Activated T-cell treated with anti-CD3 and anti-CD28 coated beads, Interleukin-2, amount 50 U/mL, for 24 hours (primary cell): ENCODE results near the gene OSBPL6.
"Not testable (repeated sequence)": the region's sequence is repeated elsewhere in the genome, so short reads cannot be mapped to it uniquely, and the experiment has no call there.

ENCODE experiments used
- DNase-seq: peaks from one replicate; pipeline ENCODE4 v3.0.0-alpha.2; 2020
- H3K27ac Mint-ChIP-seq: 2 replicates; pipeline ENCODE4 v1.8.0; 2020; ENCODE audit warnings: mild to moderate bottlenecking, mixed read lengths
- H3K27me3 Mint-ChIP-seq: 2 replicates; pipeline ENCODE4 v1.8.0; 2020; ENCODE audit warnings: mixed read lengths
- H3K36me3 Mint-ChIP-seq: 2 replicates; pipeline ENCODE4 v1.8.0; 2020; ENCODE audit warnings: low read depth, mixed read lengths
- H3K4me1 Mint-ChIP-seq: 2 replicates; pipeline ENCODE4 v1.8.0; 2020; ENCODE audit warnings: low read depth, mixed read lengths
- H3K4me3 Mint-ChIP-seq: 2 replicates; pipeline ENCODE4 v1.8.0; 2020; ENCODE audit warnings: mild to moderate bottlenecking, moderate library complexity, mixed read lengths
- H3K9me3 Mint-ChIP-seq: 2 replicates; pipeline ENCODE4 v1.8.0; 2020; ENCODE audit warnings: mixed read lengths

Gene OSBPL6

DNA sequence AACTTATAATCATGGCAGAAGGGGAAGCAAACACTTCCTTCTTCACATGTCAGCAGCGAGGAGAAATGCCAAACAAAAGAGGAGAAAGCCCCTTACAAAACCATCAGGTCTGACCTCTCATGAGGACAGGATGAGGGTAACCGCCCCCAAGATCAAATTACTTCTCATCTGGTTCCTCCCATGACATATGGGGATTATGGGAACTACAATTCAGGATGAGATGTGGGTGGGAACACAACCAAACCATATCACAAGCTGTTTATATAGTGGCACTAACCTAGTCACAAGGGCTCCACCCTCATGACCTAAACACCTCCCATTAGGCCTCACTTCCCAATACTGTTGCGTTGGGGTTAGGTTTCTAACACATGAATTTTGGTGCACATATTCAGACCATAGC is 110.0 kb downstream of the OSBPL6 start:
- DNase-seq, result no peak
- no peaks in the 10 kb centered on the region for H3K4me1 Mint-ChIP-seq
- no peak overlapping the region for H3K4me3 Mint-ChIP-seq
- no peaks in the 10 kb centered on the region for H3K9me3 Mint-ChIP-seq
- no peak overlapping the region for H3K27ac Mint-ChIP-seq
- no peaks in the 10 kb centered on the region for H3K36me3 Mint-ChIP-seq
- peaks cover 20% of the 10 kb centered on the region for H3K27me3 Mint-ChIP-seq

- Mint-ChIP-seq H3K36me3 (no peaks in the 10 kb centered on the region), H3K9me3 (no peaks in the 10 kb centered on the region), H3K4me3 (no peak overlapping the region), H3K27ac (no peak overlapping the region), H3K4me1 (no peaks in the 10 kb centered on the region), H3K27me3 (peaks cover 15% of the 10 kb centered on the region)
- DNase-seq, result no peak
These were observed 112.2 kb downstream of the OSBPL6 start for GRCh38 chr2:178306352-178307073.

- Mint-ChIP-seq H3K36me3 (no peaks in the 10 kb centered on the region), H3K9me3 (no peaks in the 10 kb centered on the region), H3K27ac (no peak overlapping the region), H3K27me3 (peaks cover 15% of the 10 kb centered on the region), H3K4me1 (no peaks in the 10 kb centered on the region), H3K4me3 (no peak overlapping the region)
- no peak for DNase-seq
These were observed 113.3 kb downstream of the OSBPL6 start for GRCh38 chr2:178307650-178308049.

DNA sequence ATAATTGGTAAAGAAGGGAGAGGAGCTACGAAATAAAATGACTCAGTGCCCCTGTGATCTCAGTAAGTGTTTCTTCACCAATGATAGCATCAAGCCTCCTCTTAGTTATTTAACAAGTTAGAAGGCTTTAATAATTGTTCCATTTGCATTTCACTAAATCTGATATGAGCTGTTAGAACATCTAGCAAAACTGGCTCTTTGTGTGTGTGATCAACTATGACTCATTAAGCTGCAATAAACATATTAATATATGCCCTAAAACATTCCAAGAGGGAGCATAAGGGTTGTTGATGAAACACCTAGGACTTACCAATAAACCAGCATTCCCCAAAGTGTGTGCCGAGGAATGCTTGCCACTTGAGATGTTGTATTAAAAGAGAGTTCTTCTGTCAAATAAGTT is 115.2 kb downstream of the OSBPL6 start:
- no peak for DNase-seq
- H3K9me3 Mint-ChIP-seq, result no peaks in the 10 kb centered on the region
- H3K4me1 Mint-ChIP-seq, result no peaks in the 10 kb centered on the region
- no peak overlapping the region for H3K4me3 Mint-ChIP-seq
- no peaks in the 10 kb centered on the region for H3K36me3 Mint-ChIP-seq
- peaks cover 15% of the 10 kb centered on the region for H3K27me3 Mint-ChIP-seq
- no peak overlapping the region for H3K27ac Mint-ChIP-seq

GRCh38 chr2:178315078-178315477 is 120.8 kb downstream of the OSBPL6 start:
- H3K9me3 Mint-ChIP-seq, result no peaks in the 10 kb centered on the region
- DNase-seq, result no peak
- no peak overlapping the region for H3K4me3 Mint-ChIP-seq
- H3K27me3 Mint-ChIP-seq, result peaks cover 16% of the 10 kb centered on the region
- H3K27ac Mint-ChIP-seq, result no peak overlapping the region
- H3K4me1 Mint-ChIP-seq, result no peaks in the 10 kb centered on the region
- no peaks in the 10 kb centered on the region for H3K36me3 Mint-ChIP-seq

DNA sequence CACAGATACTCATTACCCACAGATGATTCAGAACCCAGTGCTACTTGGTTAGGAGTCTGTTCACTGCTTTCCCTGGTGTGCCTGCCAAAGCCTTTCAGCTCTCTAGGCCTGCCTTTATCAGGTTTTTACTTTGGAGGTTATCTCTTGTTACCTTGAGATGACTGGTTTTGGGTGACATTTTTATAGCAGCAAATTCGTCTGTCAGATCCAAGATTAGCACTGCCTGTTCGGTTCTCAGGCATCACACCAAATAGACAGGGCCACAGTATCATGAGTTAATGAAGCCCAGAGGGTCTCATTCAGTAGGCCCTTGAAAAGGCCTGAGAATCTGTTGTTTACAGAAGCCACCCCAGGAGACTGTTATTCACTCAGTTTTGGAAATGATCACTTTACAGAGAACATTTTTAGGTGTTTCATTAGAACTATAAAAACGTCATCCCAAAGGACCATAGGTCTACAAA is 121.2 kb downstream of the OSBPL6 start:
- H3K4me1 Mint-ChIP-seq, result no peaks in the 10 kb centered on the region
- DNase-seq, result no peak
- no peak overlapping the region for H3K27ac Mint-ChIP-seq
- H3K4me3 Mint-ChIP-seq, result no peak overlapping the region
- peaks cover 16% of the 10 kb centered on the region for H3K27me3 Mint-ChIP-seq
- no peaks in the 10 kb centered on the region for H3K9me3 Mint-ChIP-seq
- H3K36me3 Mint-ChIP-seq, result no peaks in the 10 kb centered on the region

DNA sequence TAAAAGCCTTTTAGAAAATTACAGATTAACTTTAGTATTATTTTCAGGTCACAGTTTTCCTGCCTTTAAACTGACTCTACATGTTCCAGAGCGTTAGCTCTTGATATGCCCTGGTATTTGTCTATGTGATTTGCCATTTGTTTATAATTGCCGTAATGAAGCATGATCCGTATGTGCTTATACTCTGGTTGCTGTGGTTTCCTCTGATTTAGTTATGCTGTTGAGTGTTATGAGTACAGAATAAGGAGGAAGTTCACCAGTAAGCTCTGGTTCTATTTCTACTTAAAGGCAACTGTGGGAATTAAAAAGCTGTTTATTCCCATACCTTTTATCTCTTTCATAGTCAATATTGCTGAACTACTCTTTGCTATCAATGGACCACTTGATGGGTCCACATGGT is 123.5 kb downstream of the OSBPL6 start:
- no peak overlapping the region for H3K4me3 Mint-ChIP-seq
- H3K27ac Mint-ChIP-seq, result no peak overlapping the region
- H3K27me3 Mint-ChIP-seq, result peaks cover 11% of the 10 kb centered on the region
- DNase-seq, result no peak
- H3K36me3 Mint-ChIP-seq, result no peaks in the 10 kb centered on the region
- H3K4me1 Mint-ChIP-seq, result no peaks in the 10 kb centered on the region
- H3K9me3 Mint-ChIP-seq, result no peaks in the 10 kb centered on the region

GRCh38 chr2:178320011-178320585 is 125.8 kb downstream of the OSBPL6 start:
- Mint-ChIP-seq H3K36me3 (no peaks in the 10 kb centered on the region), H3K27ac (no peak overlapping the region), H3K27me3 (peaks cover 25% of the 10 kb centered on the region), H3K4me1 (no peaks in the 10 kb centered on the region), H3K4me3 (no peak overlapping the region), H3K9me3 (no peaks in the 10 kb centered on the region)
- no peak for DNase-seq

- DNase-seq, result no peak
- Mint-ChIP-seq H3K9me3 (no peaks in the 10 kb centered on the region), H3K27ac (no peak overlapping the region), H3K27me3 (peaks cover 31% of the 10 kb centered on the region), H3K36me3 (no peaks in the 10 kb centered on the region), H3K4me3 (no peak overlapping the region), H3K4me1 (no peaks in the 10 kb centered on the region)
These were observed 127.8 kb downstream of the OSBPL6 start for GRCh38 chr2:178322068-178322467.

- H3K27me3 Mint-ChIP-seq, result peaks cover 31% of the 10 kb centered on the region
- not testable (repeated sequence) for H3K36me3 Mint-ChIP-seq, DNase-seq, H3K9me3 Mint-ChIP-seq, H3K4me1 Mint-ChIP-seq, H3K4me3 Mint-ChIP-seq, H3K27ac Mint-ChIP-seq
These were observed 129.0 kb downstream of the OSBPL6 start for GRCh38 chr2:178323331-178323730.

GRCh38 chr2:178324077-178324476 is 129.8 kb downstream of the OSBPL6 start:
- Mint-ChIP-seq H3K4me1 (no peaks in the 10 kb centered on the region), H3K9me3 (no peaks in the 10 kb centered on the region)

DNA sequence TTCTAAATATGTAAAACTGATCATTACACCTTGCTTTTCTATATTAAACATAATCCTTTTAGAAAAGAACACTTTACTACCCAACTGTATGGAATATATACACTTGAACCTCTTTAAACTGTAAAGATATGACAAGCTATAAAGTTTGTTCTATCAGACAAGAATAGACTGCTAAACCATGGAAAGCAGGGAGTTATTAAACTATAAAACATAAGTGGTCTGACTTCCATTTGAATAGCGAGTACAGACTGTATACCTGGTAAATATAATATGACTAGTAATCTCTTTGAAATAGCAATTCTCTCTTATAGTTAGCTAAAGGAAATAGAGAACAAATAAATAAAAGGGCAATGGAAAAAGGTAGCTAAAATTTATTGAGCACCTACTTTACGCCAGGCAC is 131.0 kb downstream of the OSBPL6 start:
- DNase-seq, result no peak
- Mint-ChIP-seq H3K9me3 (no peaks in the 10 kb centered on the region), H3K4me3 (no peak overlapping the region), H3K27ac (no peak overlapping the region), H3K4me1 (no peaks in the 10 kb centered on the region), H3K27me3 (peaks cover 27% of the 10 kb centered on the region), H3K36me3 (no peaks in the 10 kb centered on the region)

More at GRCh38 chr2:178324077-178324476, 129.8 kb downstream of the OSBPL6 start:
- H3K4me3 Mint-ChIP-seq, result no peak overlapping the region
- H3K27me3 Mint-ChIP-seq, result peaks cover 27% of the 10 kb centered on the region
- no peaks in the 10 kb centered on the region for H3K36me3 Mint-ChIP-seq
- H3K27ac Mint-ChIP-seq, result no peak overlapping the region
- DNase-seq, result no peak

DNA sequence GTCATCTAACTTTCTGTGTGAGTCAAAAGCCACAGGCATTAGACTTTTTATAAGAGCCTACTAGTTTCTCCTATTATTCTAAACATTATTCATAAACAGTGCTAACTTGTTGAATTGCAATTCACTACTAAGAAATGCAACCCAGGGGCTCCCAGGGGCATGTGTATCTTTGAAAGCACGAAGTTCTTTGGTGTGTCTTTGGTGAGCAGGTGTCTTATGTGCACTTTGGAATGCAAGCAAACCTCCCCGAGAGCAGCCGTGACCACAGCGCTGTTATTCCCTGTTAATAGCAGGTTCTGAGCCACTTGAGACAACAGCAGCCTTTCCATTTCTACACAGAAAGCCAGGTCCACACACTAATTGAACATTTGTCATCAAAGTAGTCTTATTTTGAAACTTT is 133.2 kb downstream of the OSBPL6 start:
- Mint-ChIP-seq H3K27ac (no peak overlapping the region), H3K27me3 (peaks cover 21% of the 10 kb centered on the region), H3K36me3 (no peaks in the 10 kb centered on the region), H3K4me1 (no peaks in the 10 kb centered on the region), H3K4me3 (no peak overlapping the region), H3K9me3 (no peaks in the 10 kb centered on the region)
- no peak for DNase-seq

DNA sequence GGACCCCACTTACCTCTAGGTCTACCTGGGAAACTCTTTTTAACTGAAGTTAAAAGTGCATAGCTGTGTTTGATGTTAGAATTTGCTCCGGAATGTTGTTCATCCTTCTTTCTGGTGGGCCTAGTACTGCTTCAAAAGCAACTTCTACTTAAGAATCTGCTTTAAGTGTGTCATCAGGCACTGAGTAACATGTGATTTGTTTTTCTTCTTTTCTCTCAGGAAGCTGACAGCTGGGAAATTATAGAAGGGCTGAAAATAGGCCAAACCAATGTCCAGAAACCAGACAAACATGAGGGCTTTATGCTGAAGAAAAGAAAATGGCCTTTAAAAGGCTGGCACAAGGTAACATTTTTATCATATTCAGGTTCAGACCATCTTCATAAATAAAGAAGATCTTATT is 133.7 kb downstream of the OSBPL6 start:
- no peaks in the 10 kb centered on the region for H3K4me1 Mint-ChIP-seq

DNA sequence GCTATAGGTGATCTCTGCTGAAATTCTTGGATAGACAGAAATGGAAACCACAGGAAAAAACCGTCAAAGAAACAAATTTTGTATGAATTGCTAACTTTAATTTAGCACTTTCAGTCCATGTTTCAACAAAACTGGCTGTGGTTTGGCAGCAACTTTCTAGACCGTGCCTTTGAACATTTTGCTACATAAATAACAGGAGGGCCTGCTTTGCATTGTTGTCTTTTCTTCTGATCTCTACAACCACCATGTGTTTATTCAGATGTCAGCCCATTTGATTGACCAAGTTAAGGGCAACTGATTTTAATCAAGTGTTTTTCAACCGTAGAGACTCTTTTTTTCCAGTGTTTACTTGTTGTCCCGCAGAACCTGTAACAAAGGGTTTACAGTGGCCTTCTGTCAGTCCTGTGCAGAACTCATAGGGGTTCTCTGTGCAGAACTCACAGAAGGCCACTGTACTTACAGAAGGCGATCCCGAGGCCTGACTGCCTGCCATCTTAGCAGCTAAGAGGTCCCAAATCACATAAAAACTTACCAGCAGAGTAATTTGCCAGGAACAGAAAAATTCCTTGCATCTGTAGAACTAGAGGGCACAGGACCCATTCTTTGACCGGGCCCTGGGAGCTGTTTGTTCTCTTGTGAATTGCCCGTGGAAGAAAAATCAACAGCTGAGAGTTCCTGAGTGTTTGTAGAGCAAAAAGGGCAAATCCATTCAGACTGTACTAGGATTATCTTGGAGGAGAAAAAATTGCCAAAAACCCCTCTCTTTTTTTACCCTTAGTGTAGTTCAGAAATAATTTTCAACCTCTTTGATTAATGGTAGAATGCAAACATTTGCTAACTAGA is 136.1 kb downstream of the OSBPL6 start:
- Mint-ChIP-seq H3K4me3 (no peak overlapping the region), H3K27ac (no peak overlapping the region), H3K27me3 (peaks cover 11% of the 10 kb centered on the region), H3K4me1 (no peaks in the 10 kb centered on the region), H3K36me3 (no peaks in the 10 kb centered on the region), H3K9me3 (no peaks in the 10 kb centered on the region)
- DNase-seq, result no peak

More for the DNA sequence above, 133.7 kb downstream of the OSBPL6 start:
- no peak overlapping the region for H3K4me3 Mint-ChIP-seq
- H3K27me3 Mint-ChIP-seq, result peaks cover 23% of the 10 kb centered on the region
- no peak overlapping the region for H3K27ac Mint-ChIP-seq
- H3K9me3 Mint-ChIP-seq, result no peaks in the 10 kb centered on the region
- H3K36me3 Mint-ChIP-seq, result no peaks in the 10 kb centered on the region
- DNase-seq, result no peak
